ENCODE data around the gene FXYD5. TPM values are rescaled to one million over a fixed set of nuclear protein-coding genes. Genes with fewer than 3 reads are reported as not detected.

The FXYD5 gene
- total and polyA plus RNA-seq, 10 of the 15 experiments (the other 5 are each of a cell fraction or from before 2014, with no cell fraction given), result 30.0 to 159 (median 93.9) TPM

- FAIRE-seq (no peak), ATAC-seq (no peak), DNase-seq (ENCODE audit: low read depth, low spot score) (no peak)
- POLR2A ChIA-PET, result no interaction called here
- H3K4me3 ChIP-seq, result no peak overlapping the region
- WGBS (ENCODE audit: insufficient coverage, insufficient replicate concordance, low lambda C conversion rate, missing lambda C conversion rate), result 2% methylated on average over 2 of the region's 2 CpGs
- no peak overlapping the region for H3K9ac ChIP-seq (ENCODE audit: control insufficient read depth, insufficient read depth, low read length)
- no peaks in the 10 kb centered on the region for H3K36me3 ChIP-seq (ENCODE audit: control insufficient read depth in 2 of 2, insufficient read depth in 2 of 2, low read length in 1 of 2)
- RAD21 ChIA-PET (ENCODE audit: unreplicated experiment), result no interaction called here
- no TSS peak for BruUV-seq (replicated peaks)
- intact Hi-C loops (cut with micrococcal nuclease; ENCODE audit: unreplicated experiment), result no loop called here
- in situ Hi-C loops (cut with MboI), result no loop called here
- no peak overlapping the region for H3K27ac ChIP-seq (ENCODE audit: control insufficient read depth, insufficient read depth)
- CTCF ChIA-PET, result no interaction called here
- H3K9me3 ChIP-seq (replicated peaks; ENCODE audit: control insufficient read depth, insufficient read depth, low read length), result no peaks in the 10 kb centered on the region
- H3K27me3 ChIP-seq (replicated peaks in 1 of 2; ENCODE audit: control insufficient read depth in 2 of 2, insufficient read depth in 2 of 2, low read length in 1 of 2), result no peaks in the 10 kb centered on the region
- H3K79me2 ChIP-seq (ENCODE audit: control insufficient read depth, insufficient read depth, low read length), result no peaks in the 10 kb centered on the region
- TF ChIP-seq SKIL (IDR thresholded peaks at IDR 0.05; ENCODE audit: low read depth, poor library complexity, severe bottlenecking) (no peak), BCL3 (IDR thresholded peaks at IDR 0.05; ENCODE audit: borderline replicate concordance, insufficient read depth, low read depth, low read length, poor library complexity, severe bottlenecking) (no peak), RB1 (IDR thresholded peaks at IDR 0.05; ENCODE audit: borderline replicate concordance) (no peak), RFX5 (IDR thresholded peaks at IDR 0.05; ENCODE audit: low read depth, low read length) (no peak), LARP7 (IDR thresholded peaks at IDR 0.05) (no peak), CTCF (IDR thresholded peaks at IDR 0.05 in 2 of 3, conservative IDR thresholded peaks at IDR 0.05 in 1 of 3; ENCODE audit: control insufficient read depth in 2 of 3, extremely low read depth in 1 of 3, insufficient read depth in 1 of 3, low read depth in 3 of 3, low read length in 3 of 3) (no peak), RAD21 (IDR thresholded peaks at IDR 0.05; ENCODE audit: insufficient read depth, low read depth, low read length) (no peak), ZNF274 (IDR thresholded peaks at IDR 0.05; ENCODE audit: insufficient read depth, insufficient read length) (no peak), PRDM15 (CRISPR knock-in tag; IDR thresholded peaks at IDR 0.05) (no peak), NR2C1 (IDR thresholded peaks at IDR 0.05) (no peak), CREM (IDR thresholded peaks at IDR 0.05; ENCODE audit: low read depth) (no peak), SUZ12 (IDR thresholded peaks at IDR 0.05; ENCODE audit: unreplicated experiment) (no peak)
- H4K20me1 ChIP-seq (ENCODE audit: control insufficient read depth, insufficient read depth), result no peaks in the 10 kb centered on the region
- no peaks in the 10 kb centered on the region for H3K4me1 ChIP-seq (ENCODE audit: control insufficient read depth, insufficient read depth, low read length)
- H2AFZ ChIP-seq (ENCODE audit: control insufficient read depth, low read depth, low read length), result no peak overlapping the region
- SMC1A ChIA-PET (ENCODE audit: uncharacterized antibody, unreplicated experiment), result interaction anchor here (0.6 kb wide), 1 partner anchor 202 kb away, joined by 3 read pairs; no protein-coding TSS in a partner anchor
- H3K4me2 ChIP-seq (ENCODE audit: control insufficient read depth, insufficient read depth), result no peak overlapping the region
These were observed 30.3 kb downstream of the FXYD5 start for GRCh38 chr19:35184884-35185283.

Data from GM12878 (cell line).